AG04450 (cell line): ENCODE data around the gene SNX32. TPM values are rescaled to one million over a fixed set of nuclear protein-coding genes. Genes with fewer than 3 reads are reported as not detected.
A peak's percentile ranks its signal among the peaks of the same experiment; 100 is the strongest.

Experiments
- CTCF ChIA-PET: fragments of 300-600, 350-600 bp; formaldehyde crosslinking; extraction: SDS; loops from one replicate; lab custom pipeline; 2022; ENCODE audit warnings: antibody characterized with exemption, inconsistent platforms; lab: Charles Lee
- POLR2A ChIA-PET: fragments of 350-600 bp; formaldehyde crosslinking; extraction: SDS; loops from one replicate; lab custom pipeline; 2021; ENCODE audit warnings: antibody characterized with exemption, inconsistent platforms; lab: Yijun Ruan, JAX
- DNase-seq: peaks from one replicate; pipeline ENCODE4 v3.0.0-alpha.2; 2011; ENCODE audit warnings: low read depth, low spot score
- H3K27ac ChIP-seq: one replicate; pipeline ENCODE4 v1.5.1; 2012; ENCODE audit warnings: low read depth, low read length, control low read depth
- H3K27me3 ChIP-seq: one replicate; pipeline ENCODE4 v1.6.0; 2012; ENCODE audit warnings: low read length; ENCODE audit not compliant: control insufficient read depth, insufficient read depth
- H3K4me3 ChIP-seq: 2 replicates; pipeline ENCODE4 v1.5.1; 2011; ENCODE audit warnings: mild to moderate bottlenecking, low read depth, low read length, control low read depth
- H3K9me3 ChIP-seq: 2 replicates; pipeline ENCODE4 v1.5.1; 2012; ENCODE audit warnings: low read length; ENCODE audit not compliant: control insufficient read depth, insufficient read depth
- CTCF ChIP-seq: IDR thresholded peaks from 2 replicates; pipeline ENCODE4 v1.5.1; 2011; ENCODE audit warnings: low read depth, low read length, control low read depth, inconsistent platforms
- polyA plus RNA-seq: library from polyadenylated mRNA; depleted of rRNA; stranded (reverse); fragments of >200 nt; gene quantifications from 2 replicates; pipeline ENCODE4 v1.2.3, GENCODE V29; 2011

SNX32 gene
- polyA plus RNA-seq, 1 experiment, result 0.30 TPM

- Histone ChIP-seq H3K4me3 (no peak overlapping the region), H3K9me3 (no peaks in the 10 kb centered on the region; the same call in 1 of the 2 replicates), H3K27me3 (no peaks in the 10 kb centered on the region), H3K27ac (no peak overlapping the region)
- ChIA-PET POLR2A (interaction anchor here (0.6 to 4.2 kb wide), 3 partner anchors 8 to 48 kb away, joined by 4 to 26 read pairs (median 7); partner anchors contain the start of gene MUS81), CTCF (interaction anchor here (2.1 to 4.2 kb wide), 3 partner anchors 8 to 21 kb away, joined by 14 to 35 read pairs (median 20); partner anchors contain the start of genes FIBP and MUS81)
- TF ChIP-seq CTCF, result no peak
- no peak for DNase-seq
Observed at GRCh38 chr11:65867284-65868071, 33.7 kb downstream of the SNX32 start.

DNA sequence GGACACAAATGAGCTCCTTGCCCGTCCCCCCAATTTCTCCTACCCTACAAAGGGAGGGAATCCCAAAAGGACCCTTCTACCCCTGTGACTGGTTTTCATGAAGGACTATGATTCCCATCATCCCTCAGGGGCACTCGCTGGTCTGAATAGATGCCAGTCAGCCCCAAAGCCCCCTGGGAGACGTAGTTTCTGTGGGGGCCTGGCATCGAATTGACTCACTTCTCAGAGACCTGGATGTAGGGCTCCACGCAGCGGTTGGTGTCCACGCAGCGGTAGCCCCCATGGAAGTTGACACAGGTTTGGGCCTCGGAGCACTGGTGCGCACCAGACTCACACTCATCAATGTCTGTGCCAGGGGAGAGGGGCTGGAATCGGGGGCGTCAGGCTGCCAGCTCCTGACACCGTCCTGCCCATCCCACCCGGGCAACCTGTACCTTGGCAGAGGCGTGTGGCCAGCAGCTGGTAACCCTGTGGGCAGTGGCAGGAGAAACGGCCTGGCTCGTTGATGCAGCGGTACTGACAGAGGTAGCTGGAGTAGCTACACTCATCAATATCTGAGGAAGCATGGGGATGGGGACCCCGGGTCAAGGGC lies 34.4 kb downstream of the SNX32 start:
- H3K27ac ChIP-seq, result no peak overlapping the region
- H3K9me3 ChIP-seq, result no peaks in the 10 kb centered on the region; the same call in 1 of the 2 replicates
- H3K27me3 ChIP-seq, result no peaks in the 10 kb centered on the region
- CTCF ChIA-PET, result interaction anchor here (2.1 to 4.2 kb wide), 3 partner anchors 8 to 20 kb away, joined by 14 to 35 read pairs (median 20); partner anchors contain the start of genes FIBP and MUS81
- POLR2A ChIA-PET, result interaction anchor here (0.7 to 4.2 kb wide), 4 partner anchors 9 to 988 kb away, joined by 3 to 26 read pairs (median 4); partner anchors contain the start of genes FIBP and MUS81
- no peak for DNase-seq
- H3K4me3 ChIP-seq, result no peak overlapping the region
- TF ChIP-seq CTCF, result no peak

DNA sequence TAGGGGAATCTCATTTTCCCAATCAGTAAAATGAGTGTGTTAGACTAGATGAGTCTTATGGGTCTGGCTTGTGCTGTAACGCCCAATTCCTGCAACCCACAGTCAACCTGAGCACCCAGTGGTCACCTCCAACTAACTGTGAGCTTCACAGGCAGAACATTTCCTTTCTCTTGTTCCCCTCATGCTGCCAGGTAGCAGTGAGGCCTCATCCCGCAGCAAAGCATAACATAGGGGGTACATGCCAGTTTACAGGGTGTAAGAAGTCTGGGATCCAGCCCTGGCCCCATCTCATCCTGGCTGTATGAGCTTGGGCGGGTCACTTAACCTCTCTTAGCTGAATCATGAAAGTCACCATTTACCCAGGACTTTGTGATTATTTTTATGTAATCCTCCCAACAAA lies 35.1 kb downstream of the SNX32 start:
- TF ChIP-seq CTCF, result no peak
- ChIA-PET CTCF (interaction anchor here (2.1 to 4.2 kb wide), 3 partner anchors 9 to 20 kb away, joined by 14 to 35 read pairs (median 20); partner anchors contain the start of genes FIBP and MUS81), POLR2A (interaction anchor here (0.6 to 4.2 kb wide), 4 partner anchors 10 to 987 kb away, joined by 3 to 26 read pairs (median 4); partner anchors contain the start of genes FIBP and MUS81)
- no peak for DNase-seq
- H3K27ac ChIP-seq, result no peak overlapping the region
- no peaks in the 10 kb centered on the region; the same call in 1 of the 2 replicates for H3K9me3 ChIP-seq
- no peaks in the 10 kb centered on the region for H3K27me3 ChIP-seq
- H3K4me3 ChIP-seq, result no peak overlapping the region

GRCh38 chr11:65869643-65870306 lies 36.0 kb downstream of the SNX32 start:
- no peak for DNase-seq
- Histone ChIP-seq H3K27me3 (no peaks in the 10 kb centered on the region), H3K9me3 (no peaks in the 10 kb centered on the region; the same call in 1 of the 2 replicates), H3K4me3 (no peak overlapping the region), H3K27ac (peak overlapping the region; percentile 21)
- no peak for TF ChIP-seq CTCF
- POLR2A ChIA-PET, result interaction anchor here (0.6 to 4.2 kb wide), 2 partner anchors 11 to 16 kb away, joined by 8 to 26 read pairs; partner anchors contain the start of gene MUS81
- CTCF ChIA-PET, result interaction anchor here (2.1 to 4.2 kb wide), 4 partner anchors 10 to 19 kb away, joined by 14 to 35 read pairs (median 22); partner anchors contain the start of genes FIBP and MUS81
